OCI-LY7 (cell line): ENCODE data around the gene ANKRD53.

ENCODE experiments used
- CTCF ChIP-seq: fragments of 200-600 bp; sonication (generic); conservative IDR thresholded peaks from 2 replicates; pipeline ENCODE4 v1.5.1; 2014; ENCODE audit warnings: mild to moderate bottlenecking, antibody characterized with exemption, low read length, moderate library complexity, mixed read lengths
- EZH2phosphoT487 ChIP-seq: fragments of 200-600 bp; sonication (generic); IDR thresholded peaks from 2 replicates; pipeline ENCODE4 v1.6.1; 2018; ENCODE audit warnings: low read depth, borderline replicate concordance, mild to moderate bottlenecking, mixed run types, antibody characterized with exemption, low read length, moderate library complexity, mixed read lengths

- TF ChIP-seq CTCF = no peak
- TF ChIP-seq EZH2phosphoT487 = no peak
Measured at GRCh38 chr2:70988726-70989648, 10.6 kb downstream of the ANKRD53 start.
